Activated CD8-positive, alpha-beta memory T cell treated with anti-CD3 and anti-CD28 coated beads, Interleukin-2, amount 10 ng/mL, durations not matched to agents 7 days and 5 days (primary cell): ENCODE data around the gene STK32C. TPM values are rescaled to one million over a fixed set of nuclear protein-coding genes. Genes with fewer than 3 reads are reported as not detected.

Experiments used
- ATAC-seq: fragments of 150-1000 bp; cut with Tn5 transposase; one replicate; pipeline ENCODE4 v1.10.0; 2021; ENCODE audit warnings: moderate library complexity
- CTCF ChIA-PET: fragments of 350-600 bp; sonication (Branson Sonifier 250); formaldehyde crosslinking; loops from one replicate; lab custom pipeline; 2021; ENCODE audit warnings: antibody characterized with exemption; lab: Charles Lee
- DNase-seq: peaks from one replicate; pipeline ENCODE4 v3.0.0-alpha.2; 2020
- H3K27ac Mint-ChIP-seq: one replicate; pipeline ENCODE4 v1.8.0; 2021; ENCODE audit warnings: mild to moderate bottlenecking, mixed read lengths
- H3K27me3 Mint-ChIP-seq: one replicate; pipeline ENCODE4 v1.8.0; 2021; ENCODE audit warnings: mixed read lengths
- H3K36me3 Mint-ChIP-seq: one replicate; pipeline ENCODE4 v1.8.0; 2021; ENCODE audit warnings: mild to moderate bottlenecking, mixed read lengths
- H3K4me1 Mint-ChIP-seq: one replicate; pipeline ENCODE4 v1.8.0; 2021; ENCODE audit warnings: mixed read lengths
- H3K4me3 Mint-ChIP-seq: one replicate; pipeline ENCODE4 v1.8.0; 2021; ENCODE audit warnings: mild to moderate bottlenecking, moderate library complexity, mixed read lengths
- H3K9me3 Mint-ChIP-seq: one replicate; pipeline ENCODE4 v1.8.0; 2022; ENCODE audit warnings: low read depth, mixed read lengths
- total RNA-seq, 2 experiments: library from RNA; stranded (reverse); gene quantifications; one replicate each; pipeline ENCODE4 v1.2.3, GENCODE V29; 2021

Gene STK32C
- total RNA-seq, 2 experiments from 2014 or later: 11.6 to 15.9 TPM

DNA sequence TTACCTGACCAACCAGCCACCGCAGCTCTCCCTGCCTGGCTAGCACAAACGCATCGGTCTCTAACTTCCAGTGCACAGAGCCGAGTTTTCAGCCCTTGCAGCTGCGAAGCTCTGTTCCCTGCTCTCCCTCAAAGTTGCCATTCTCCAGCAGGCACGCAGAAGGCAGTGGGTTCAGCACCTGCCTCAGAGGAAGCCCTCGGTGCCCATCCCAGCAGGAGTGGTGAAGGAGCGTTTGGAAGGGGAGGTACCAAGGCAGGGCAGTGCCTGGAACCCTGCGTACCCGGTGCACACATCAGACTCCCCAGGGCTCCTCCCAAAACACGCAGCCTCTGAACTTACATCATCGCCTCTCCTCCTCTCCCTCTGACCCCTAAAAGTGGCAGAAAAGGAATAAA, 1.7 kb upstream of the STK32C start:
- ATAC-seq: no peak
- Mint-ChIP-seq H3K27me3 (peaks cover 37% of the 10 kb centered on the region), H3K4me1 (peaks cover 9% of the 10 kb centered on the region), H3K36me3 (no peaks in the 10 kb centered on the region), H3K9me3 (no peaks in the 10 kb centered on the region), H3K27ac (no peak overlapping the region), H3K4me3 (no peak overlapping the region)
- no peak for DNase-seq
- CTCF ChIA-PET: interaction anchor here (1.3 kb wide), 1 partner anchor 12 kb away, joined by 5 read pairs; no protein-coding TSS in a partner anchor

GRCh38 chr10:132308587-132309470, 1.1 kb upstream of the STK32C start:
- Mint-ChIP-seq H3K27ac (no peak overlapping the region), H3K4me1 (peaks cover 9% of the 10 kb centered on the region), H3K36me3 (no peaks in the 10 kb centered on the region), H3K4me3 (peak overlapping the region; percentile 36), H3K9me3 (no peaks in the 10 kb centered on the region), H3K27me3 (peaks cover 36% of the 10 kb centered on the region)
- CTCF ChIA-PET: interaction anchor here (1.3 kb wide), 1 partner anchor 12 kb away, joined by 5 read pairs; no protein-coding TSS in a partner anchor
- ATAC-seq (no peak), DNase-seq (no peak)

DNA sequence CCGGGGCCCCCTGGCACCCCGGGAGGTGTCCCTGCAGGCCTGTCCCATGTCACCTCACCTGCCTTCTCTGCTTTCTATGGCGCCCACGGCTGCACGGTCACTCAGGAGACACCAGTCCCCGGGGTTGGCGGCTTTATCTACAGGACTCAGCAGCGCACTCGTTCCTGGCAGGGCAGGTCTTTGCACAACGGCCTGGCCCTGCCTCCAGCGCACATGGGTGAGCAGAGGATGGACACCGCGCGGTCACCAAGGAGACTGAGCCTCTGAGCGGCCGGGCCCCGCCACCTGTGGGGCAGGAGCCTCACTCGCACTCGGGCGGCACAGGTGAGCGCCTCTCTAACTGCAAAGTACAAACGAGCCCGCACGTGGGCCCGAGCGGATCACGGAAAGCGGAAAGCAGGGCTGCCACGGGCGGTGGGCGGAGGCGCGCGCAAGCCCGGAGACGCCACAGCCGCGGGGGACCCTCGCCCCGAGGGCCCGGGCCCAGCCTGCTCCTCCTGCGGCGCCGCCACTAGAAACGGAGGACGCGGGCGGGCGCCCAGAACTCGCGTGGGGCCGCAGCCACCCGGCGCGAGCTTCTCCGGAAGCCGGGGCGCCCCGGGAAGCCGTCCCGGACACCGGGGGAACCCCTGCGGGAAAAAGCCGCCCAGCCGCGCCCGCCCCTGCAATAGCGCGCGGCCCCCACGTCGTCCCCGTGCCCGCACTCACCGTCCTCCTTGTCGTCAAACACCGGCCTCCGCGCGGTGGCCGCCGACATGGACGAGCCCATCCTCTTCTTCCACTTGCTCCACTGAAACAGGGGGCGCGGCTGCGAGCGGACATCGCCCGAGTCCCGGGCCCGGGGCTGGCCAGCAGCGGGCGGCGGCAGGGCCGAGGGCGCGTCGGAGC, 642 bp downstream of the STK32C start:
- Mint-ChIP-seq H3K27me3 (peaks cover 37% of the 10 kb centered on the region), H3K27ac (no peak overlapping the region), H3K36me3 (no peaks in the 10 kb centered on the region), H3K9me3 (no peaks in the 10 kb centered on the region), H3K4me1 (peaks cover 9% of the 10 kb centered on the region), H3K4me3 (peak overlapping the region; percentile 71)
- CTCF ChIA-PET: interaction anchor here (1.2 kb wide), 1 partner anchor 36 kb away, joined by 3 read pairs; no protein-coding TSS in a partner anchor
- DNase-seq: no peak
- peak; percentile 2 for ATAC-seq

GRCh38 chr10:132306343-132306685, 1.4 kb downstream of the STK32C start:
- Mint-ChIP-seq H3K36me3 (no peaks in the 10 kb centered on the region), H3K27ac (no peak overlapping the region), H3K4me1 (peaks cover 9% of the 10 kb centered on the region), H3K27me3 (peaks cover 37% of the 10 kb centered on the region), H3K4me3 (no peak overlapping the region), H3K9me3 (no peaks in the 10 kb centered on the region)
- CTCF ChIA-PET: no interaction called here
- DNase-seq: no peak
- no peak for ATAC-seq

DNA sequence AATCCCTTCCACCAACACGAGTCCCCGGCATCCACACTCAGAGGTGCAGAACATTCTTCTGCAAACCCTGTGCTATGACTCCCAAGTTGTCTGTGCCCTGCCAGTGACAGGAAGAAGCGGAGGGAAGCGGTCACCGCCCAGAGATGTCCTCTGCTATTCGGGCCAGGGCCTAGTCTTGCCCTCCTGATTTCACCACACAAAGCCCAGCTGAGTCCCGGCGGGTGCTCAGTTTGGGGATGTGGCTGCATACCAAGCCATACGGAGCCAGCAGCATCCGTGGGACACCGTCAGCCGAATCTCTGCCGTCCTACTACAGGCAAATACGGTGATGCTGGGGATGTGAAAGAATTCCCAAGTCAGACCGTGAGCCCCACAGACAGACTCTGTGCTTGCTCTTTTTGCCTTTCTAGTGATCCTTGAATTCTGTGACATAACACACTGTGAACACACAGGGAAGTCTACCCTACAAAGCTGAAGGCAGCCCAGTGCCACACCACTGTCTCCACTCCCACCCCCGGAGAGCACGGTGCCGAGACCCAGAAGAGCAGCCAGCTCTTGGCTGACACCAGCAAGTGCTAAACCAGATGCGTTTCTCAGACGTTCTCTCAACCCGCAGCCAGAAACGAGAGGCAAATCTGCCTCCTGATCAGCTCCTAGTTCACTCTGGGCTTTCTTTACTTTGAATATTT, 2.0 kb downstream of the STK32C start:
- ATAC-seq: no peak
- H3K27me3 Mint-ChIP-seq: peaks cover 37% of the 10 kb centered on the region
- peaks cover 7% of the 10 kb centered on the region for H3K4me1 Mint-ChIP-seq
- no peak overlapping the region for H3K4me3 Mint-ChIP-seq
- no peak overlapping the region for H3K27ac Mint-ChIP-seq
- H3K9me3 Mint-ChIP-seq: no peaks in the 10 kb centered on the region
- CTCF ChIA-PET: no interaction called here
- no peaks in the 10 kb centered on the region for H3K36me3 Mint-ChIP-seq
- no peak for DNase-seq

DNA sequence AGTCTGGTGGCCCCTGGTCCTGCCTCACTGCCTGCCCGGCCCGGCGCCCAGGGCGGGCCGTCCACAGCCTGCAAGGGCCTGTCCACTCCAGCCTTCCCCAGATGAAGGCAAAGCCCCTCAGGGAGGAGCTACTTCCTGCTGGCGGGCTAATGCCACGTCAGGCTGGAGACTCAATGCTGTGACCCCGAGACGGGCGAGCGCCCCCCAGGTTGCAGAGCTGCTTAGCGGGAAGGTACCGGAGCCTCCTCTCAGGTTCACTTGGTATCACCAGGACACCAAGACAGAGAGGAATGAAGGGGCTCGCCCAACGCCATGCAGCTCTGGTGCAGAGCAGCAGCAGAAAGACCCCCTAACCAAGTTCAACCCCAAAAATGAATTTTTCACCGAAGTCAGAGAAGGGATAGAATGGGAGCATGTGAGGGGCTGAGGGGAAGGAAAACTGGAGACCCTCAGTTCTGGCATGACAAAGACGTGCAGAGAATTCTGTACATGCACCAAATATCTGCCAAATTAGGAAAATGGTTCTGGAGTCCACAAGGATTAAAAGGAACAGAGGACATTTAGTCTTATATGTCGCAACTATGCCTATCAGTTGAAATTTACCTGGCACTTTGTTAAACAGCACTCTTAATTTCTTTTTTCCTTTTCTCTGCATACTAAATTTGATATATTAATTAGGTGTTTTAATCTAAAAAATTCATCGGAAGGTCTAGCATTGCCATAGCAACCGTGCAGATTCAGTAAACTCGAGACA, 2.8 kb downstream of the STK32C start:
- no peak for DNase-seq
- H3K4me3 Mint-ChIP-seq: no peak overlapping the region
- H3K27ac Mint-ChIP-seq: no peak overlapping the region
- CTCF ChIA-PET: no interaction called here
- H3K27me3 Mint-ChIP-seq: peaks cover 34% of the 10 kb centered on the region
- ATAC-seq: no peak
- no peaks in the 10 kb centered on the region for H3K36me3 Mint-ChIP-seq
- peaks cover 7% of the 10 kb centered on the region for H3K4me1 Mint-ChIP-seq
- H3K9me3 Mint-ChIP-seq: no peaks in the 10 kb centered on the region

GRCh38 chr10:132303361-132304115, 4.2 kb downstream of the STK32C start:
- Mint-ChIP-seq H3K27ac (no peak overlapping the region), H3K27me3 (peaks cover 24% of the 10 kb centered on the region), H3K4me1 (peaks cover 3% of the 10 kb centered on the region), H3K9me3 (no peaks in the 10 kb centered on the region), H3K36me3 (no peaks in the 10 kb centered on the region), H3K4me3 (no peak overlapping the region)
- no peak for DNase-seq
- no peak for ATAC-seq
- CTCF ChIA-PET: no interaction called here

- H3K27ac Mint-ChIP-seq: no peak overlapping the region
- ATAC-seq (no peak), DNase-seq (no peak)
- peaks cover 24% of the 10 kb centered on the region for H3K27me3 Mint-ChIP-seq
- H3K9me3 Mint-ChIP-seq: no peaks in the 10 kb centered on the region
- no peak overlapping the region for H3K4me3 Mint-ChIP-seq
- peaks cover 3% of the 10 kb centered on the region for H3K4me1 Mint-ChIP-seq
- CTCF ChIA-PET: interaction anchor here (0.6 kb wide), 1 partner anchor 728 kb away, joined by 3 read pairs; no protein-coding TSS in a partner anchor
- H3K36me3 Mint-ChIP-seq: no peaks in the 10 kb centered on the region
These were observed 5.1 kb downstream of the STK32C start for GRCh38 chr10:132302421-132303310.

DNA sequence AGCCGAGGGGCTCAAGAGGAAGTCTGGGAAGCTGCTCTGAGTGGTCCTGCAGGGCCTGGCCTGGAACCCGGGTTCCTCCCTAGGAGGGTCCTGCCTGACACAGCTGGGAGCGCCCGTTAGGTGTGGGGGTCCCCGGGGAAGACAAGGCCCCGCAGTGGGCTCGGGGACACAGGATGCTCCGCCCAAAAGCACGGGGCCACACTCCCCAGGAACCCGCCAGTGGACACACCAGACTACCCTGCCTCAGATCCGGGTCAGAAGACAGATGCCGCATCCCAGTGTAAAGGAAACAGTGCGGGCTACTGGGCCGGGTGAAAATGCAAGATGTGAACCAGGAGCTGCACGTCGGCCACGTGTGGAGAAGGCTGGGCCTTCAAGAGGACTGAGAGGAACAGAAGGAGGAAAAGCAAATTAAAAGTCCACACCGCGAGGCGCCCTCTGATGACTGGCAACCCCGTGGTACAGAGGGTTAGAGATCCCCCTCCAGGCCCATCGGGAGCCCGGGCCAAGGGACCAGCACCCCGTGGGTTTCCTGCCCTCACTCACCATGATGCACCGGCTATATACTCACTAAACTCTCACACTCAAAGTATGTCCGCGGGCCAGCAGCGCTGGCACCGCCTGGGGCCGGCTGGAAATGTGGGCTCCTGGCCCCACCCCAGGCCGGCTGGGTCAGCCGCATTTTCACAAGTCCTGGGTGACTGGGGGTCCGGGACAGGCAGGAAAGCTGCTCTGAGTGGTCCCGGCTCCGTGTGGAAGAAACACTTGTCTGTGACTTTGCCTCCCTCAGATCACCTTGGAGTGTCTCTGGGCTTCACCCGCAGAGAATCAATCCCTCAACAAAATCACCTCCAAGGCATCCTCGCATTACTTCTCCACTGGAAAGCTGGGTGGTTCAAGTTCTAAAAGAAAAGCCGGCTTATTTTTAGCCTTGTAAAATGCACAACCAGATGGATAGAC, 6.1 kb downstream of the STK32C start:
- no peak overlapping the region for H3K27ac Mint-ChIP-seq
- no peaks in the 10 kb centered on the region for H3K9me3 Mint-ChIP-seq
- no peaks in the 10 kb centered on the region for H3K36me3 Mint-ChIP-seq
- ATAC-seq (no peak), DNase-seq (no peak)
- peaks cover 2% of the 10 kb centered on the region for H3K4me1 Mint-ChIP-seq
- peaks cover 22% of the 10 kb centered on the region for H3K27me3 Mint-ChIP-seq
- CTCF ChIA-PET: interaction anchor here (0.6 kb wide), 1 partner anchor 729 kb away, joined by 3 read pairs; no protein-coding TSS in a partner anchor
- no peak overlapping the region for H3K4me3 Mint-ChIP-seq

- Mint-ChIP-seq H3K4me3 (no peak overlapping the region), H3K36me3 (no peaks in the 10 kb centered on the region), H3K27ac (no peak overlapping the region), H3K4me1 (peaks cover 2% of the 10 kb centered on the region), H3K9me3 (no peaks in the 10 kb centered on the region), H3K27me3 (peaks cover 11% of the 10 kb centered on the region)
- CTCF ChIA-PET: no interaction called here
- DNase-seq (no peak), ATAC-seq (no peak)
These were observed 7.2 kb downstream of the STK32C start for GRCh38 chr10:132300582-132300981.
